Muscle of leg (tissue), 11 donors: Measurements from ENCODE around the gene ANKRD34B. TPM values are rescaled to one million over a fixed set of nuclear protein-coding genes. Genes with fewer than 3 reads are reported as not detected.

Source experiments
- DNase-seq: peaks from one replicate; pipeline ENCODE4 v3.0.0; 2013
- H3K27ac ChIP-seq: one replicate; pipeline ENCODE4 v1.5.1; 2013; ENCODE audit warnings: mild to moderate bottlenecking, low read length, control low read depth
- H3K27me3 ChIP-seq: one replicate; pipeline ENCODE4 v1.6.1; 2013; ENCODE audit warnings: low read length; ENCODE audit not compliant: control insufficient read depth, insufficient read depth
- H3K36me3 ChIP-seq: one replicate; pipeline ENCODE4 v1.6.1; 2013; ENCODE audit warnings: low read length; ENCODE audit not compliant: control insufficient read depth, insufficient read depth
- H3K4me1 ChIP-seq: one replicate; pipeline ENCODE4 v1.6.1; 2013; ENCODE audit warnings: low read length; ENCODE audit not compliant: control insufficient read depth, insufficient read depth
- H3K4me3 ChIP-seq: one replicate; pipeline ENCODE4 v1.5.1; 2013; ENCODE audit warnings: low read length, control low read depth
- H3K9me3 ChIP-seq: replicated peaks from 2 replicates; pipeline ENCODE4 v1.6.1; 2013; ENCODE audit warnings: low read depth, low read length; ENCODE audit not compliant: control insufficient read depth
- WGBS: methylation state at CpG from one replicate; pipeline ENCODE4 v1.1.5; 2013; ENCODE audit warnings: missing lambda C conversion rate; ENCODE audit not compliant: insufficient coverage; 5-methylcytosine and 5-hydroxymethylcytosine counted together
- polyA plus RNA-seq, 8 donors: library from polyadenylated mRNA; unstranded; fragments of 120-200 nt; gene quantifications; one replicate each; pipeline versions ENCODE4 v1.2.1 to v1.2.3, GENCODE V29; 2013; ENCODE audit warnings: inconsistent platforms in 1 of 8, low replicate concordance in 1 of 8; ENCODE audit not compliant: insufficient read length in 8 of 8, insufficient read depth in 1 of 8
- total RNA-seq: library from RNA; stranded (reverse); fragments of 120-200 nt; gene quantifications from one replicate; pipeline ENCODE4 v1.2.4, GENCODE V29; 2013

ANKRD34B gene
- total and polyA plus RNA-seq, 9 donors = 0.13 to 0.68 (median 0.25) TPM; not detected in 1

DNA sequence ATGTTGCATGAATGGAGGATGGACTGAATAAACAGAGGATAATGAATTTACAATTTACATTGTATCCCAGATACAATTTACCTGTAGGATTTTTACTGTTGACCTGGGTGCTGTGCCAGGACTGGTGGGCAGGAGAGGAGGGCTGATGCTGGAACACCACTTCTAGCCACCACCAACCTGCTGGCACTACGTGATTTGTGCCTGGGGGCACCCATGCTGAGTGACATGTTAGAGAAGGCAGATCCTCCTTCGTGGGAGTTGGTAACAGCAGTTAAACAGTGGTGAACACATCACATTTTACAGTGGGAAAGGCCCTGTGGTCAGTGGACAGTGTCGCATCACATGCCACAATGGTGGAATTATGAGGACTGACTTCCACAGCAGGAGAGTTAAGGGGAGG, 3.0 kb upstream of the ANKRD34B start:
- 74% methylated on average over 3 of the region's 3 CpGs for WGBS

GRCh38 chr5:80569086-80569960, 757 bp downstream of the ANKRD34B start:
- Histone ChIP-seq H3K9me3 (no peaks in the 10 kb centered on the region), H3K4me3 (peak overlapping the region; percentile 39), H3K27ac (no peak overlapping the region), H3K4me1 (peaks cover 15% of the 10 kb centered on the region), H3K36me3 (no peaks in the 10 kb centered on the region), H3K27me3 (peaks cover 62% of the 10 kb centered on the region)
- peak; percentile 3 for DNase-seq
- WGBS = under 1% methylated on average over 89 of the region's 89 CpGs

More for the DNA sequence above, 3.0 kb upstream of the ANKRD34B start:
- Histone ChIP-seq H3K4me3 (no peak overlapping the region), H3K27me3 (peaks cover 56% of the 10 kb centered on the region), H3K36me3 (no peaks in the 10 kb centered on the region), H3K9me3 (no peaks in the 10 kb centered on the region), H3K27ac (no peak overlapping the region), H3K4me1 (peaks cover 15% of the 10 kb centered on the region)
- DNase-seq = no peak

GRCh38 chr5:80568251-80568650, 1.8 kb downstream of the ANKRD34B start:
- Histone ChIP-seq H3K36me3 (no peaks in the 10 kb centered on the region), H3K4me1 (peaks cover 15% of the 10 kb centered on the region), H3K9me3 (no peaks in the 10 kb centered on the region), H3K27me3 (peaks cover 61% of the 10 kb centered on the region), H3K4me3 (no peak overlapping the region), H3K27ac (no peak overlapping the region)
- no peak for DNase-seq
- 55% methylated on average over 4 of the region's 6 CpGs for WGBS

DNA sequence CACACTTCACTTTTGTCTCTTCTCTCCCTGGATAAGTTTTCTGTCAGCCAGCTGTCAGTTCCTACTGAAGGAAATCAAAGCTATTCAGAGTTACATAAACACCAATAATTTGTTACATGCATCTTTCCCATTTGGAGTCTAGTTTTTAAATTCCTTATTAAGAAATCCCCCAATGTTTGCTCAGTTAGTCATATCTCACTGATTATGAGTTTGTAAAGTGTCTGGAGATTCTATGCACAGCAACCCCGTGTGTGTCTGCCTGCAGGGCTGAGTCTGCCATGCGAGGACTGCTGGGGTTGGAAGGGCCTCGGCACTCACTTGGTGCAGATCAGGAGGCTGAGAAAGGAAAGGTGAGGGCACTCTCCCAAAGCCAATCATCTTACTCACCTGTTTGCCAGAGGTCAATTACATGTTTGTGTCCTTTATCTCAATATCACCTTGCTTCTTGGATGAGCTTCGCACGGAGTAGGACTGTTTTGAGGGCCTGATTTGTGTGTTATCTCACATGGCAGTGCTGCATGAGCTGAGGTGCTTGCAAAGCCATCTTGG, 3.3 kb downstream of the ANKRD34B start:
- H3K4me3 ChIP-seq = no peak overlapping the region
- no peaks in the 10 kb centered on the region for H3K9me3 ChIP-seq
- no peaks in the 10 kb centered on the region for H3K36me3 ChIP-seq
- WGBS = 100% methylated on average over 1 of the region's 5 CpGs
- DNase-seq = no peak
- H3K27me3 ChIP-seq = peaks cover 56% of the 10 kb centered on the region
- no peak overlapping the region for H3K27ac ChIP-seq
- H3K4me1 ChIP-seq = peaks cover 15% of the 10 kb centered on the region

- 88% methylated on average over 2 of the region's 5 CpGs for WGBS
- Histone ChIP-seq H3K27me3 (peaks cover 43% of the 10 kb centered on the region), H3K9me3 (no peaks in the 10 kb centered on the region), H3K27ac (no peak overlapping the region), H3K4me3 (no peak overlapping the region), H3K36me3 (no peaks in the 10 kb centered on the region), H3K4me1 (peaks cover 13% of the 10 kb centered on the region)
- DNase-seq = no peak
These were observed 4.8 kb downstream of the ANKRD34B start for GRCh38 chr5:80565330-80565729.

DNA sequence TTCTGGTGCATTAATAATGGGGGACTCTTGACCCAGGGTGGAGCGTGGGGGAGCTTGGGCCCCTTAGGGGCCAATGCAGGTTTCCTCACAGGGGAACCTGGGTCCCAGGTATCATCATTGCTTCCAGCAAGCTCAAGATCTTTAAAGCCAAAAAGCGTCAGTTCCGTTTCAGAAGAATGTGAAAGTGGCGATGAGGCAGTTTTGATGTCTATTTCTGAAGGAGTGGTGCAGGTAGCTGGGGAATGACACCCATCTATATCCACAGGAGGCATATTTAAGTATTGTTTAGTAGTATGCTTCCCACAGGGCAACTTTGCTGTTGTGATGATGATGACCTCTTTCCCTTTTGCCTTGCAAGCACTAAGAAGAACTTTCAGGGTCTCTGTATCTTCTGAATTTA, 10.8 kb downstream of the ANKRD34B start:
- no peaks in the 10 kb centered on the region for H3K9me3 ChIP-seq
- no peak for DNase-seq
- H3K4me1 ChIP-seq = no peaks in the 10 kb centered on the region
- H3K36me3 ChIP-seq = no peaks in the 10 kb centered on the region
- H3K27me3 ChIP-seq = peaks cover 22% of the 10 kb centered on the region
- H3K27ac ChIP-seq = no peak overlapping the region
- 60% methylated on average over 1 of the region's 4 CpGs for WGBS
- no peak overlapping the region for H3K4me3 ChIP-seq

DNA sequence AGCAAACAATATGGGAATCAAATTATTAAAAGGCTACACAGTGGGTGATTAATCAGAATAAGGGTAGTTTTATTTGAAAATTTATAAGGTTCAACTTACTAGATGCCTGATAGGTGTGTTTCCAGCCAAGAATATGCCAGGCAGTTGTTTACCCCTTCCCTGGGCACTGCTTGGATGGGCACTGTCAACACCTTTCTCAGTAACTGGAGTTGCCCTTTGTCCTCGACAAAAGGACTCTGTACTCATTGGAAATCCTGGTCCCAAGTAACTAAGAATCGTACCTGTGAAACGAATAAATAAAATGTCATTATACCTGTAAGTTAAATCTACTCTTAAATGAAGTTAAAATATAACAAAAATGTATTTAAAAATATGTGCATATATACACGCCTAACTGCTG, 15.0 kb downstream of the ANKRD34B start:
- Histone ChIP-seq H3K27me3 (peaks cover 15% of the 10 kb centered on the region), H3K36me3 (no peaks in the 10 kb centered on the region), H3K4me1 (no peaks in the 10 kb centered on the region), H3K9me3 (no peaks in the 10 kb centered on the region), H3K27ac (no peak overlapping the region), H3K4me3 (no peak overlapping the region)
- no peak for DNase-seq
- whole genome bisulfite sequencing = no CpG with 5 or more reads among the region's 4 CpGs

DNA sequence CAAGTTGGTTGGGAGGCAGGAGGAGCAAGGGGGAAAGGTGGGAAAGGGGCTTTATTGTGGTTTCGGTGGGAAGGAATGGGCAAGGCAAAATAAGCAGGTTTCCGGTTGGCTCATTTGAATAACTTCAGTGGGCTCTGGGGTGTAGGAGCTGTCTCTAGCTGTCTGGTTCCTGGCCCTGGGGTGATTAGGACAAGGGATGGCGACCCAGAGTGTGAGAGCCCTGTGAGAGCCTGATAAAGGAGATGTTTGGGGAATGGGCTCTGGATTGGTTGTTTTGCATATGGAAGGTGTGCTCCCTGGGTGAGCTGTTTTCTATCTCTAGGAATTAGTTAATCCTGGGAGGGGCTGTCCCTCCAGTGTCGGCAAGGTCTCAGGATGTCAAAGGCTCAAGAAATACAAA, 15.4 kb downstream of the ANKRD34B start:
- Histone ChIP-seq H3K27me3 (peaks cover 13% of the 10 kb centered on the region), H3K27ac (no peak overlapping the region), H3K4me1 (no peaks in the 10 kb centered on the region), H3K4me3 (no peak overlapping the region), H3K9me3 (no peaks in the 10 kb centered on the region), H3K36me3 (no peaks in the 10 kb centered on the region)
- DNase-seq = no peak
- WGBS = 59% methylated on average over 3 of the region's 4 CpGs

DNA sequence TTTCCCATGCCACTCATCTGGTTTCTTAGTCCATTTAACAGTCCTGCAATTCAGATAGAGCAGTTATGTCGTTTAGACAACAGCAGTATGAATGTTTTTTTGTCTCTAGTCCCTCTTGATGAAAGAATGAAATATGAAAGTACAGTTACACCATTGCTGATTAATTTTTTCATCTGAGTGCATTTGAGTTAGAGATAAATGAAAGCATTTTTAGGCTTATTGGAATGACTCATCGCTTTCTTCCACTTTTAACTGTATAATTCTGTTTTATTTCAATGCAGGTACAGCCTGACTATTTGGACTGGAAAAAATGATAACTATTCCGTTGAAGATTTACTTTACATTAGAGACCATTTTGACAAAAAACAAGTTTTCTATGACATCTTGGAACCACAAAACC, 28.7 kb downstream of the ANKRD34B start:
- no peak overlapping the region for H3K4me3 ChIP-seq
- no peak for DNase-seq
- no peaks in the 10 kb centered on the region for H3K27me3 ChIP-seq
- H3K36me3 ChIP-seq = no peaks in the 10 kb centered on the region
- no CpG with 5 or more reads among the region's 3 CpGs for WGBS
- H3K4me1 ChIP-seq = no peaks in the 10 kb centered on the region
- no peak overlapping the region for H3K27ac ChIP-seq
- H3K9me3 ChIP-seq = no peaks in the 10 kb centered on the region

DNA sequence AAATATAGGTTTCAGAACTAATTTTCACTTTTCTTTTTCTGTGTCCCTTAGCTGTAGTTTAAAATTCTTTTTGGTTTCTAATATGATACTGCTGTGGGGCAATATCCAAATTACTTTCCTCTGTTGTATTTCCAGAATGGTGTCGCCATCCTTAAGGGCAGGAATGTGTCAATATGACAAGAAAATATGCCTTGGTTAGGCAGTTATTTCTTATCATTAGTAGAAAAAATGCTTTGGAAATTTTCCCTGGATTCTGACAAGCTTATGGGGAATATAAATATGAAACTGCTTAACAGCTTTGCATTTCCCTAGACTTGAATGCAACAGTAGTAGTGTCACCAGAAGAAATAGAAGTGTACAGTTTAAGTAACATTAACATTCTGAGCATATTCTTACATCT, 29.4 kb downstream of the ANKRD34B start:
- no peak overlapping the region for H3K4me3 ChIP-seq
- H3K9me3 ChIP-seq = no peaks in the 10 kb centered on the region
- no peaks in the 10 kb centered on the region for H3K27me3 ChIP-seq
- no peaks in the 10 kb centered on the region for H3K36me3 ChIP-seq
- H3K4me1 ChIP-seq = no peaks in the 10 kb centered on the region
- no peak for DNase-seq
- H3K27ac ChIP-seq = no peak overlapping the region
- no CpG with 5 or more reads among the region's 1 CpG for WGBS
